HG03095 (cell line): ENCODE measurements around the gene BCAR3.
"Not testable (repeated sequence)": the region's sequence is repeated elsewhere in the genome, so short reads cannot be mapped to it uniquely, and the experiment has no call there.

Experiments used
- ATAC-seq: cut with Tn5 transposase; IDR thresholded peaks from one replicate; pipeline ENCODE4 v1.9.1; 2021; ENCODE audit warnings: moderate library complexity; ENCODE audit not compliant: unreplicated experiment

Gene BCAR3

DNA sequence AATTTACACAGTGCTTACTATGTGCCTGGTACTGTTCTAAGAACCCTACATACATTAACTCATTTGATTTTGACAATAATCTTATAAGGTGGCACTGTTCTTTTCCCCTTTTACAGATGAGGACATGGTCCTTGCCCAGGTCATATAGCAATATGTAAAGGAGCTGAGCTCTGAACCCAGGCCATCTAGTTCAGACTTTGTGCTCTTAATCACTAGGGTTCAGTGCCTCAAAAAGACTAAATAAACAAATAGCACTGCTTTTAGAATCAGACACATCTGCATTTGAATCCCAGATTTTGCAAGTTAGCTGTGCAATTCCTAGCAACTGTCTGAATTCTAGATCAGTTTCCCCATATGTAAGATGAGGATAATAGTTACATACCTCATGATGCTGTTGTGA lies 8.7 kb upstream of the BCAR3 start:
- no peak for ATAC-seq

DNA sequence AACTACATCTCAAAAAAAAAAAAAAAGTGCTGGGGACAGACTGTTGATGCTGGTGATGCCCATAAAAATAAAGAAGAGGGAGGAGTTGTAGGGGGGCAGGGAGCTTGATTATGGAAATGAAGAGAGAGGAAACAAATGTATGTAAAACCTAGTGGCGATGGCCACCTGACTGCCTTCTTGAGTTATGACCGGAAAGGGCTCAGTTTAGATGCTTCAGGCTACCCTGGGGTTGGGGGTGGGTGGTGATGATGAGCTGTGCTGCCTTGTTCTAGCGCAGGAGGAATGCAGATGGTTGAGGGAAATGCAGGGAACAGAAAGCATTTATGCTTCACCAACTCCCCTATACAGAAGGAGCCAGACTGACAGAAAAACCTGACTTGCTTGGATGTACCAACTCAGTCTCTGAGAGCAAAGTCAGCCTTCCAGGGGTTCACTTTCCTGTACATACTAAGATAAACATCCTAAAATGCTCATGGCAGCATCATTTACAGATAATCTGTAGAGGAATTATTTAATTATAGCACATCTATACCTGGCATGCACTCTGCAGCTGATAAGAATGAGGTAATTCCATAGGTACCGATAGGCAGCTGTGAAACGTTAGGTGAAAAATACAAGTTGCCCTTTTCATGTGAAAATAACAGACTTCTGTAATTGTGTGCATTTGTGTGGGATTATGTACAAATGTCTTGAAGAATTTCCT lies 8.0 kb upstream of the BCAR3 start:
- no peak for ATAC-seq

DNA sequence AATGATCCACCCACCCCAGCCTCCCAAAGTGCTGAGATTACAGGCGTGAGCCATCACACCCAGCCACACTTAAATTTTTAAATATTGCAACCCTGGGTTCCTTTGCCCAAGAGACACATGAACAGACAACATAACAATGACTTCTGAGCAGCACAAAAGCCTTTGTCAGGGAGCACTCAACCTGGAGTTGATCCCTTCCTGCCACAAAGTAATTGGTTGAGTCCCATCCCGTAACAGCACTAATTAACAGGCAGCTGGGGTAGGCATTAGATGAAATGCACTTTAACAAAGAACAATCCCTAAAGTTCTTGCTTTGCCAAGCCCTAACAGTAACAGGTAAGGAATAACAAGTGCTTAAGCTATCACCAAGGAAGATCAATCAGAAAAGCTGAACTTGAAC lies 5.9 kb upstream of the BCAR3 start:
- ATAC-seq, result no peak

DNA sequence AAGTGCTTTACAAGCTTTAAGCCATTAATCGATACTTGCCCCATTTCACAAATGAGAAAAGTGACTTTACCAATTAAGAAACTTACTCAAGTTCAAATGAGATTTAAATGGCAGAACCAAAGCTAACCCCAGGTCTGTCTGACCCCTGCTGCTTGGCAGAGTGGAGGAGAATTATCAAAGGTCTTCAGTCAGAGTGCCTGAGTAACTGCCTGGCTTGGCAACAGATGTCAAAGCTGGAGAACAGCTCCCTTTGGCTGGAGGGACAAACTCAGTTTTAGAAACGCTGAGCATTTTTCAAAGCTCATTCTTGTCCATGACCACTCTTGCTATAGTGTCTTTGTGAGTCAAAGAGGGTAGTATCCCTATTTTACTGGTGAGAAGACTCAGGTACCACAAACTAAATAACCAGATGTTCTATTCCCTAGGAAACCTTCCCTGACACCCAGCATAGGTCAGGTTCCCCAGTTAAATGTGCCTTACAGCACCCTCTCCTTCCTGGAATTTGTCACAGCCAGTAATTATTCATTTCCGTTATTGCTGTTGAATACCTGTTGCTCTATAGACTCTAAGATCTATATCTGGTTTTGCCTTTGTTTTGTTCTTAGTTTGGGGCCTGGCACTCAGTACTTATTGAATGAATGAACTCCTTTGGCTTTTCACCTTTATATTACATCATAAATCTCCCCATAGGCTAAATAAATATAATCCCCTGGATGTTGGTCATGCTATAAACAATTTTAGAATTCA lies 5.0 kb upstream of the BCAR3 start:
- no peak for ATAC-seq

DNA sequence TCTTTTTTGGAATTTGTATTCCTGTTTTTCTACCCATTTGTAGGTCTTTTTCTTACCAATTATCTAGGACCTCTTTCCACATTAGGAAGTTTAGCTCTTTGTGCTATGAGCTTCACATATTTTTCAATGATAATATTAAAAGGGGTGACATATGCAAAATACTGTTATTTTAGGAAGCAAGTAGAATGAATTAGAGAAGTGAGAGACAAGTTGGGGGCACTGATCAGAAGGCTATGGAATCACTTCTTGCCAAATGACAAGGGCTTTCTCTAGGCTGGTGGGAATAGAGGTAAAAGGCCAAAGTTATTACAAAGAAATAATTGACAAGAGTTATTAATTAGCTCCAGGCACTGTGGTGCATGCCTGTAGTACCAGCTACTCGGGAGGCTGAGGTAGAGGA lies 4.3 kb upstream of the BCAR3 start:
- ATAC-seq, result no peak

DNA sequence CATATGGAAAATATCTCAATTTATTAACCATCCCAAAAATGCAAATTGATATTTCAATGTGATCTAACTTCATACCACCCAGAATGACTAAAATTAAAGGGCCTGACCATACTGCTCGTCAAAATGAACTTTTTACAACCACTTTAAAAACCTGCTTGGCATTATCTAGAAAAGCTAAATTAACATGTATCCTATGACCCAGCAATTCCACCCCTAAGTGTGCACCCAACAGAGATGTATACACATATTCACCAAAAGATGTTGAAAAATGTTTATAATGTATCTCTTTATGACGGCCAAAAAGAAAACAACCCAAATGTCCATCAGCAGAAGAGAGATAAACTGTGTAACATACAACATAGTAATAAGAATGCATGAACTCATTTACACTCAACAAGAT lies 1.6 kb upstream of the BCAR3 start:
- ATAC-seq, result no peak

DNA sequence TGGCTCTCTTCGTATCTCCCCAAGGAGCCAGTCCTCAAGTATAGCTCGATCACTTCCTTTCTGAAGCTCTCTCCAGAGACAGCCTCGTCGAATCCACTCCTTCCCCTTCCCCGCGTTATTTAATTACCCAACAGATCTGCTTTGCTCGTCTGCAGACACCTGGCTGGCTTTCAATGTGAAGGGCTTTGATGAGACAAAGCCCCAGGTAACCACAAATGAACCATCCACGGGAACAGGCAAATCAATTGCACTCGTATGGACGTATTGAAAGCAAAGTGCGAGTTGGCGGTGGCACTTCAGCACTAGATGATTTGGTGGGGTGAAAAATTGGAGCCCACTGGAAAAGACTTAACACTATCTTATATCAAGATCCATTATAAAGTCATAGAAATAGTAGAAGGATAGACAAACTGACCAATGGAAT lies 364 bp upstream of the BCAR3 start:
- ATAC-seq, result no peak

DNA sequence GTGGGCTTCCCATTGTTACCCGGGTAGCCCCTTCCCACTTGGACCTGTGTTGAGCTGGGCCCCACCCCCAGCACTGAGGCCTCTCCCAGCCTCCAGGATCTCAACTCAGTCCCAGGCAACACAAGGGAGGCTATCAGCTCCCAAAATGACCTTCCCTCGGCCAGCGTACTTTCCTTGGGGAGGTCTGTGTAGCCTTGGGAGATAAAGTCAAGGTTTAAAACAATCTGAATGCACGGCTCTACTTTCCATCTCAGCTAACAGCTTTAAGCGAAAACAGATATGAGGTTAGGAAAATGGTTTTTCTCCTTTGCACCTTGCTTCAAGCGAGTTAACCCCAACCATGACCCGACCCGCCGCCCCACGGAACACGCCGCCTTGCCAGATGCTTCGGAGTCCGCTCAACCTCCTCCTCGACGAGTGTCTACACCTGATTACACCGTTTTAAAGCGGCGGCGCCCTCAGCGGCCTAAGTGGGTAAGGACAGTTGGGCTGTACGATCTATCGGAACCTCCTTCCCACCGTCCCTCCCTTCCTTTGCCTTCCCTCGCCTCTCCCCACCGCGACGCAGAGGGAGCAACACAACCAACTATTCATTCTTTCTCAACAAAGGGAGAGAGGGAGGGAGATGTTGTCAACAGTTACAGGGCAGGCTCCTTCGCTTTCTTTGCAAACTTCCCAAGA lies 1.1 kb downstream of the BCAR3 start:
- ATAC-seq, result peak; percentile 57

DNA sequence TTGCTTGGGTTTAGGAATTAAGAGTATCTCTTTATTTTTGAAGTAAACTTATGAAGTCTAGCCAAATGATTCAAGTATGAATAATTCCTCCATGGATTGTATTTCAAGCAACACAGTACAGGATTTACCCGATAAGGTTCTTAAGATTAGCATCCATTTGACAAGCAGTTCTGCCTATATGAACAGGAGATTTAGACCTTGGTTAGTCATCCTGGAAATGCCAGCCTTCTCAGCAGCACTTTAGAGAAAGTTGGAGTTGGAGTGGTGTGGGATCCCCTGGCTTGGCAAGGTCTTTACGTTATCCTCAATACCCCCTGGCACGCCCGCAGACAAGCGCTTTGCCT lies 1.6 kb downstream of the BCAR3 start:
- no peak for ATAC-seq

DNA sequence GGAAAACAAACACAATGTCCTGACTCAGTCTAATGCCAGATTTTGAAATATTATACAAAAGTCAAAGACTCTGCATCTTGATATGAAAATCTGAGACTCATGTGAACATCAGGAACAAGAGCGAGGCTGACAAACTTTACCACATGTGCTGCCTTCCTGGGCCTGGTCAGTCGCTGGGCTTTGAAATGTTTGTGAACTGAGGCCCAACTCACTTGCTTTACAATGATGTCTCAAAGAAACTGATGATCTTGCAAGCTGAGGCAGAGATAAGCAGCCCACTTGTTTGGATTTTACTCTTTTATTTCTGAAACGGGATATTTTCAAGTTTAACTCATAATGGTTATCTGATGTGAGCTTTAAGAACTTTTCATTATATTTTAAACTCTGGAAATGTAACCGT lies 2.1 kb downstream of the BCAR3 start:
- ATAC-seq, result no peak

DNA sequence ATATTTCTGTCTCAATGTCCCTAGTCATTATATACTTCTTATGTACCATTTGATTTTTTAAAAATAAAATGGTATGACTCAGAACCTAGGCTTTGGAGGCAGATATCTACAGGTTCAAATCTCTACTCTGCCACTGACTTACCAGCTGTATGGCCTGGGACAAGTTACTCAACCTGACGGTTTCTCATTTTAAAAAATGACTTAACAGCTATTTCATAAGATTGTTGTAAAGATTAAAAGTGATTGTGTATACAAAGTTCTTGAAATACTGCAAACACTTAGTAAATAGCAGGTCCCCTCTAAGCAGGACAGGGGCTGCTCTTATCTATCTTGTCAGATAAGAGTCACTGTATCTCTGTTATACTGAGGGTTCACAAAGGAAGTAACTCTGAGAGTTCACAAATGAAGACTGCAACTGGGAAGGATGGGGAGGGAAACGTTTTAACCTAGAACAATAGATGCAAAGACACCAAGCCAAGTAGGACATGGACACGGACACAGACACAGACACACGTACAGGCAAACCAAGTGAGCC lies 2.6 kb downstream of the BCAR3 start:
- ATAC-seq, result no peak

DNA sequence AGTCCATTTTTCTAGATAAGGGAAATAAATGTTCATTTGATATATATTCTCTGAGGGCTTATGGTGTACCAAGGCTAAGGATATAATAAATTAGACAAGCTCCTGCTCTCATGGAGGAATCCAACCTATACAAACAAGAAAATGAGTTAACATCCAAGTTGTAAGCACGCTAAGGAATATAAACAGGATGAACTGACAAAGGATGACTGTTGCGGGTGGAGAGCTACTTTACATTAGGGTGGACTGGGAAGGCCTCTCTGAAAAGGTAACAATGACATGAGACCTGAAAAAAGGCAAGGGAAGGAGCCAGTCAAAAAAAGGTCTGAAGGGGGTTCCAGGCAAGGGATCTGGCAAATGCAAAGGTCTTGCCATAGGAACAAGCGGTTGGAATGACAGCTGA lies 3.1 kb downstream of the BCAR3 start:
- ATAC-seq, result no peak

DNA sequence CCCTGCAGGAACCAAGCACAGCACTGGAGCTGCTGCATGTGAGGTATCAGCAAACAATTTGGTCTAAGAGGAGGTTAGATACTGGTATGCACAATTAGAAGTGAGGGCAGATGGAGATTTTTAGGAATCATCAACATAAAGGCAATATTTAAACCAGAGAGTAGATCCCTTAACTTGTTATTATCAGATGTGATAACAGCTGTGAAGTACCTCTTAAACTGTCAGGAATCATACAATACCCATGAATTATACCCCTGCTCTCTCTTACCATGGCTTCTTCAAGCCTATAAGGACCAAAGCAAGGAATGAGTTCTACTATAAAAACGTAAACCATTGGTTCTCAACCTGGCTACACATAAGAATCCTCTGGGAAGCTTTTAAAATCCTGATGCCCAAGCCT lies 3.9 kb downstream of the BCAR3 start:
- ATAC-seq, result no peak

DNA sequence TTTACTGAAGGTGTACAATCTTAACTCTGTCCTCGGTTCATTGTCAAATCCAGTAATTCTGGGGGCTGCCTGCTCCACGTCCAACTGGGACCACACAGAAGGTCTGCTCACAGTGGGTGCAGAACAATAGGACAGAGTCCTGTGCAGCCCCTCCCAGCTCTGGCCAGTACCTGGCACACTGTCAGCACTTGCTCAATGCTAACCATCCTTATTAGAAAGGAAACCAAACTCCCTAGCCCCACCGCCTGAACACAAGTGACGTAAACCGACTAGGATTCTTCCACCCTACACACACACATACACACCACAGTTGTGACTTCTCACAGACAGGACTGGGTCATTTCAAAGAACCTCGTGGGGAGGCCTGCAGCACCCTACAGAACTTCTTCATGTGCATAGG lies 5.2 kb downstream of the BCAR3 start:
- ATAC-seq, result no peak

DNA sequence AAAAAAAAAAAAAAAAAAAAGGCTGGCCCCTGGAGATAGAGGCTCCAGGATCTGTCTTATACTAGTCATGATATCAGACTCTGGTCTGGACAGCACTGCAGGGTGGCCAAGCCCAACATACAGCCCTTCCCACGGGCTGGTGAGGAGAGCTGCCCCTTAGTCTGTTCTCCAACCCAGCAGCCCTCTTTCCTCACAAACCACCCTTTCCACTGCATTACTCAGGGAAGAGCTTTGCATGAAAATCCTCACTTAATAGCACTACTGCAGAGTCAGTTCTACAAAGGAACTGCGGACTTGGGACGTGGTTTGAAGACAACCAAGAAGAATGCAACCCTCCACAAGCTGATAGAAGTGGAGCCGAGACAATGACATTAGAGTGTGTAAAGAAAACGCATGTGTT lies 5.7 kb downstream of the BCAR3 start:
- ATAC-seq, result no peak

DNA sequence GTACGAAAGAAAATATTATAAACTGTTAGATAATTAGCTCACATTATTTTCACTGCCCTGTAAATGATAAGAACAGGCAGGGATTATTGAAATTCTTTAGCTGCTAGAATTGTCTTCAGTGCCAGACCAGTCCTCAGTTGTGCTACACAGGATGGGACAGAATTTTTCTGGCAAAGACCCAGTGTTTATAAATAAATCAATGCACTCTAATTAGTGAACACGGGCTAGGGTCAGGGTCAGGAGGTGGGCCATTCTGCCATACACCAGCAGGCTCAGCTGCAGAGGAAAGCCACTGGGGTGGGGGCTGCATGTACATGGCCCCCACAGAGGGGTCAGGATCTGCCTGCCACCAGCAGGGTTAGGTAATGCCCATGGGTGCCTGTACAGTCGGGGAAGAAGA lies 6.4 kb downstream of the BCAR3 start:
- ATAC-seq, result no peak

DNA sequence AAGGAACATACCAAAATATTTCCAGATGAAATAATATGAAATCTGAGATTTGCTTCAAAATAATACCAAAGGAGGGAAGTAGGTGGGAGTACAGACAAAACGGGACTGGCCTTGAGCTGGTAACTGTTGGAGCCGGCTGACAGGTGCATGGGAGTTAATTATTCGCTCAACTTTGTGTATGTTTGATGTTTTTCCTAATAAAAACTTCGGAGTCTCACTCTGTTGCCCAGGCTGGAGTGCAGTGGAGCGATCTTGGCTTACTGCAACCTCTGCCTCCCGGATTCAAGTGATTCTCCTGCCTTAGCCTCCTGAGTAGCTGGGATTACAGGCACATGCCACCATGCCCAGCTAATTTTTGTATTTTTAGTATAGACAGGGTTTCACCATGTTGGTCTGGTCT lies 7.6 kb downstream of the BCAR3 start:
- ATAC-seq, result not testable (repeated sequence)

DNA sequence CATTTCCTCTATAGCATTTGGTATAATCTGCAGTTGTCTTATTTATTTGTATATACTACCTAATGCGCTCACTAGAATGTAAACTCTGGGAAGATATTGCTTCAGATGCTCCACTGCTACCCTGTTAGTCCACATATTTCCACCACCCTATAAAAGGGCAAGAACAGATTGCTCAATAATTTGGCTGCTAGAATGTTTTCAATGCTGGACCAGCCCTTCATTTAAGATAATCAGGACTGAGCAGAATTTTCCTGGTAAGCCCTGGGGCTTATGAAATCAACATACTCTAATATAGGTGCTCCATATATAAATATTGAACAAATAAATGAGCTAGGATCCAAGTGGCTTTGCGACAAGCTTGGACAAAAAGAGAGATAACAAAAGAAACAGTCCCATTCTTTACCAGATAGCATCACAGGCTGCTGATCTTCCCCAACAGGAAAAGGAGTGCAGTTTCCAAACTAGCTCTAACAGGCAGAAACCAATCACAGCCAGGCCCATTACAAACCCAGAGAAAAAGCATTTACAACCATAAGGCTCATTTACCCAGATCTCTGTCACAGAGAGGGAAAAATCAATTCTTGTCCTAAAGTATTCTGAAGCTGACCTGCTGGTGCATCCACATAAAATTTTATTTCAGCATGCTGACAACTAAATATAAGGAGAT lies 8.3 kb downstream of the BCAR3 start:
- no peak for ATAC-seq

DNA sequence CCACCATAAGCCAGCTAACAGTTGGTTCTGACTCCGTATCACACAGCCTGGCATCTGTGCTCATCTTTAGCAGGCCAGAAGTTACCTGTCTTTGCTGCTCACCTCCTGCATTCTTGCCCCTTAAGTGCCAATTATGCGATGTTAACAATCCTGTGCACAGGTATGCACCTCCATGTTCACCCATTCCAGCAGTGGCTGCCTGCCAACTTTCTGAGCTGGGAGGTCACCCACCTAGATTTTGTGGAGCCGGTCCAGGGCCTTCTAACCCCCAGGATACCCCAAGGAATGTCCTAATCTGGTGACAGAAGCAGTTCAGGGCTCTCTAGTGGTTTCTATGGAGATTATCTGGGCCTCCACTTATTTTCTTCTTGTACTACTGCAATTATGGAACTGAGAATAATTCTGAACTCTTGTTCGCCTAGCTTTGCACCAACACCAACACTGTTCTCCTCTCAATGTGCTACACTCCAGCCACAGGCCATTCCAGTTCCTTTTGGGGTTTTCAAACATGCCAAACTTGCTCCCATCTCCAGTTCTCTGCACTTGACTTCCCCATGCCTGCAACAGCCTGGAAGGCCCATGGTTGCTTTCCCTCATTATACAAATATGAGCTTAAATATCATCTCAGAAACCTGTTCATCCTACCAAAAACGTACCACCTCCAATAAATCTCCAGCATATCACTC lies 9.0 kb downstream of the BCAR3 start:
- no peak for ATAC-seq

DNA sequence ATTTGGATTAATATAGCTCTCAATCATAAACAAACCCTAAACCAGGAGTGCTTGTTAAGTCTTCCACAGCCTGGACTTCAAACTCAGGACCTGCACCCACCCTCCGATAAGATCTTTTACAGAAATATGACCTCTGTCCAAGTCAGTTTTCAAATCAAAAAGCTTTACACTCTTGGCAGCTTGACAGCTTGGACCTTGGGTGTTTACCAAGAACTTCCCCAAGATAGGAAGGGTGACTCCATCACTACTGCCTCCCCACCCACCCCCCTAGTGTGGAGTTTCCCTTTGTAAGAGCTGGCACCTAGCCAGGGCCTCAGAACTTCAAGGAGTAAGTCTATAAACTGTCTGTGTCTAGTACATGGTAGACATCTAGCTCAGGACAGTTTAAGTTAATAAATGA lies 9.6 kb downstream of the BCAR3 start:
- ATAC-seq, result no peak

DNA sequence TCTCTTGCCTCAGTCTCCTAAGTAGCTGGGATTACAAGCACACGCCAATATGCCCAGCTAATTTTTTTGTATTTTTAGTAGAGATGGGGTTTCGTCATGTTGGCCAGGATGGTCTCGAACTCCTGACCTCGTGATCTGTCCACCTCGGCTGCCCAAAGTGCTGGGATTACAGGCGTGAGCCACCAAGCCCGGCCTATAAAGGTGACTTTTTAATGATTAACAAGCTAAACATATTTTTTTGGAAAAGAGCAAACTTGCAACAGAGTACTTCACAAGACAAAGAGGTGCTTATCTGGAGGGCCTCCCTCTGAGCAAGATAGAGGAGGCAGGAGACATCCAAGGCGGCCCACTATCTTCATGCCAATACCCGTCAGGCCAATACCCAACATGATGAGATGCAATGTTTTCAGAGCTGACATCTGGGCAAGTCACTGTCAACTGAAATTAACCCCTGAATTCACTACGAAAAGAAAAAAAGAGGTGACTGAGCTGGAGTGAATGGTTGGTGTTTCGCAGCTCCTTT lies 10.5 kb downstream of the BCAR3 start:
- no peak for ATAC-seq
